Right lobe of liver (tissue), 4 donors: ENCODE data around the gene MAGI1.

Experiments used
- POLR2A ChIP-seq: fragments of 450-650 bp; IDR thresholded peaks from one replicate; pipeline ENCODE4 v1.6.1; 2017; ENCODE audit warnings: antibody characterized with exemption, mild to moderate bottlenecking
- TF ChIP-seq, protein P1 (sequence below), 4 donors: fragments of 200-600 bp in 3 of 4; fragments of 450-650 bp in 1 of 4; IDR thresholded peaks; one replicate each; pipeline versions ENCODE4 v1.5.1 to v1.8.0; 2016 to 2022; ENCODE audit warnings: antibody characterized with exemption in 4 of 4, mild to moderate bottlenecking in 2 of 4
- donor health status: DM: no; HTN: no; CAD: no.
- donor health status: DM: no; HTN: no; CAD: no.
- donor health status: DM: no; HTN: yes; CAD: no.

- TF ChIP-seq, protein P1, sequence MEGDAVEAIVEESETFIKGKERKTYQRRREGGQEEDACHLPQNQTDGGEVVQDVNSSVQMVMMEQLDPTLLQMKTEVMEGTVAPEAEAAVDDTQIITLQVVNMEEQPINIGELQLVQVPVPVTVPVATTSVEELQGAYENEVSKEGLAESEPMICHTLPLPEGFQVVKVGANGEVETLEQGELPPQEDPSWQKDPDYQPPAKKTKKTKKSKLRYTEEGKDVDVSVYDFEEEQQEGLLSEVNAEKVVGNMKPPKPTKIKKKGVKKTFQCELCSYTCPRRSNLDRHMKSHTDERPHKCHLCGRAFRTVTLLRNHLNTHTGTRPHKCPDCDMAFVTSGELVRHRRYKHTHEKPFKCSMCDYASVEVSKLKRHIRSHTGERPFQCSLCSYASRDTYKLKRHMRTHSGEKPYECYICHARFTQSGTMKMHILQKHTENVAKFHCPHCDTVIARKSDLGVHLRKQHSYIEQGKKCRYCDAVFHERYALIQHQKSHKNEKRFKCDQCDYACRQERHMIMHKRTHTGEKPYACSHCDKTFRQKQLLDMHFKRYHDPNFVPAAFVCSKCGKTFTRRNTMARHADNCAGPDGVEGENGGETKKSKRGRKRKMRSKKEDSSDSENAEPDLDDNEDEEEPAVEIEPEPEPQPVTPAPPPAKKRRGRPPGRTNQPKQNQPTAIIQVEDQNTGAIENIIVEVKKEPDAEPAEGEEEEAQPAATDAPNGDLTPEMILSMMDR (IDR thresholded peaks at IDR 0.05), result no peak
- TF ChIP-seq POLR2A, result no peak
Measured at GRCh38 chr3:66035763-66036477, 2.8 kb downstream of the MAGI1 start.
